Astrocyte of the spinal cord (primary cell): ENCODE results near the gene PNCK.
A peak's percentile ranks its signal among the peaks of the same experiment; 100 is the strongest.

Source experiments
- DNase-seq: peaks from one replicate; pipeline ENCODE4 v3.0.0; 2011; ENCODE audit warnings: low read depth, low spot score
- H3K4me3 ChIP-seq: 2 replicates; pipeline ENCODE4 v1.5.1; 2011; ENCODE audit warnings: low read depth, mild to moderate bottlenecking, low read length, moderate library complexity
- in situ Hi-C: cut with HindIII; loops from 2 replicates; pipeline ENCODE4 v1.10.0; 2017; ENCODE audit warnings: low sequenced_read_pairs
- TF ChIP-seq, protein P1 (sequence below): IDR thresholded peaks from 2 replicates; pipeline ENCODE4 v1.5.1; 2012; ENCODE audit warnings: low read depth, mild to moderate bottlenecking, low read length, inconsistent platforms

Gene PNCK

DNA sequence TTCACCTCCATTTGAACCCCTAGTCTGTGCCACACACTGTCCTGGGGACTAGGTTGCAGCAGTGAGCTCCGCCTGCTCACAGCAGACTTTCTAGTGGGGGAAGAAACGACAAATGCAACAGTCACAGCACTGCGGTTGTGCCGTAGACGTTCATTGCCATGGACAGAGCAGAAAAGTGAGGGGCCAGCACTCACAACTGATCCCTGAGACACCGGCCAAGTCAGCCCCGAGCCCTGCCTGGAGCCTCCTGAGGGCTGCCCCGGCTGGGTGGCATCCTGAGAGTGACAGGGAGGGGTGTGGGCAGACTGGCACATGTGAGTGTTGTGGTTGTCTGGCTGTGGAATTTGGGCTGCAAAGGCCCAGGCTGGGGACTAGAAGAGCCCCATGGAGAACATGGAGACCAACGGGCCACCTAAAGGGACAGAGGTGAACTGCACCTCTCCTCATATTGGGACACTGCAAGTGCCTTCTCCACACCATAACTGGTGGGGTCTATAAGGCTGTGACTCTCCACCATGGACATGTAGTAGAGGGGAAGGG, 22.0 kb downstream of the PNCK start:
- no peak overlapping the region for H3K4me3 ChIP-seq
- TF ChIP-seq, protein P1, sequence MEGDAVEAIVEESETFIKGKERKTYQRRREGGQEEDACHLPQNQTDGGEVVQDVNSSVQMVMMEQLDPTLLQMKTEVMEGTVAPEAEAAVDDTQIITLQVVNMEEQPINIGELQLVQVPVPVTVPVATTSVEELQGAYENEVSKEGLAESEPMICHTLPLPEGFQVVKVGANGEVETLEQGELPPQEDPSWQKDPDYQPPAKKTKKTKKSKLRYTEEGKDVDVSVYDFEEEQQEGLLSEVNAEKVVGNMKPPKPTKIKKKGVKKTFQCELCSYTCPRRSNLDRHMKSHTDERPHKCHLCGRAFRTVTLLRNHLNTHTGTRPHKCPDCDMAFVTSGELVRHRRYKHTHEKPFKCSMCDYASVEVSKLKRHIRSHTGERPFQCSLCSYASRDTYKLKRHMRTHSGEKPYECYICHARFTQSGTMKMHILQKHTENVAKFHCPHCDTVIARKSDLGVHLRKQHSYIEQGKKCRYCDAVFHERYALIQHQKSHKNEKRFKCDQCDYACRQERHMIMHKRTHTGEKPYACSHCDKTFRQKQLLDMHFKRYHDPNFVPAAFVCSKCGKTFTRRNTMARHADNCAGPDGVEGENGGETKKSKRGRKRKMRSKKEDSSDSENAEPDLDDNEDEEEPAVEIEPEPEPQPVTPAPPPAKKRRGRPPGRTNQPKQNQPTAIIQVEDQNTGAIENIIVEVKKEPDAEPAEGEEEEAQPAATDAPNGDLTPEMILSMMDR: peak; percentile 28
- in situ Hi-C loops: no loop called here
- no peak for DNase-seq

DNA sequence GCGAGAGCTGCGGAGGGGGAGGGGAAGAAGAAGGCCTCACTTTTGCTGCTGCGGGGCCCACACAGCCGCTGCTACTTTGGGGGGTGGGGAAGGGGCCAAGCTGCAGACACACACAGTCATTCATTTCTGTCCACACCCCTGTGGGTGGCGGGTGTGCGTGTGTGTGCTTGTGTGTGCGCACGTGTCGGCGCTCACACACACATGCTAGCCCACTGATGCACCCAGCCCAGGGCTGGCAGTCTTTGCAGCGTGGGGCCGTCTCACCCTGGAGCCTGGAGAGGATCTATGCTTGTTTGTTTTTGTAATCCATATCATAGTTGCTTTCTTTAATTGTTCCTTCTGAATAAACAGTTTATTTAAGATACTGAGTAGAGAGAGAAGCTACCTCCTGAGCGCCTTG, 22.7 kb downstream of the PNCK start:
- no peak overlapping the region for H3K4me3 ChIP-seq
- DNase-seq: no peak
- in situ Hi-C loops: no loop called here

DNA sequence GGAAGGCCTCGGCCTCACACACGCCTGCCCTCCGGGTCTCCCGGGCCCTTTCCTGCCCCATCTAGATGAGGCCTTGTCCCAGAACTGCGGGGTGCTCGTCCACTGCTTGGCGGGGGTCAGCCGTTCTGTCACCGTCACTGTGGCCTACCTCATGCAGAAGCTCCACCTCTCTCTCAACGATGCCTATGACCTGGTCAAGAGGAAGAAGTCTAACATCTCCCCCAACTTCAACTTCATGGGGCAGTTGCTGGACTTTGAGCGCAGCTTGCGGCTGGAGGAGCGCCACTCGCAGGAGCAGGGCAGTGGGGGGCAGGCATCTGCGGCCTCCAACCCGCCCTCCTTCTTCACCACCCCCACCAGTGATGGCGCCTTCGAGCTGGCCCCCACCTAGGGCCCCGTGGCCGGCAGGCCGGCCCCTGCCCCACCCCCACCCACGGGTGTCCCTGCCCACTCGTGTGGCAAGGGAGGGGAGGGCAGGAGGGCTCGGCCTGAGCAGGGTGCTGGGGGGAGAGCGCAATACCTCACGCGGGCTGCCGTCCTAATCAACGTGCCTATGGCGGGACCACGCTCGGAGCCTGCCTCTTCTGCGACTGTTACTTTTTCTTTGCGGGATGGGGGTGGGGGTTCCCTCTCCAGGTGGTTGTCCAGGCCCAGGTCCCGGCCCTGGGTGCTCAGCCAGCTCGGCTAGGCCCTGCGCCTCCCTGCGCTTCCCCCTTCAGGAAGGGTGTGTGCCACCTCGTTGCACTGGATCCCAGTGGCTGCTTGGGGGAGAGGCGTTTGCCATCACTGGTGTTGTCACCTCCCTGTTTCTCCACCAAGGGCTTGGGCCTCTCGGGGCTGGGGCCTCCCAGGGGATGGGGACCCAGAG, 23.5 kb downstream of the PNCK start:
- TF ChIP-seq, protein P1: no peak
- DNase-seq: no peak

More for the DNA sequence above, 22.7 kb downstream of the PNCK start:
- TF ChIP-seq, protein P1: no peak

DNA sequence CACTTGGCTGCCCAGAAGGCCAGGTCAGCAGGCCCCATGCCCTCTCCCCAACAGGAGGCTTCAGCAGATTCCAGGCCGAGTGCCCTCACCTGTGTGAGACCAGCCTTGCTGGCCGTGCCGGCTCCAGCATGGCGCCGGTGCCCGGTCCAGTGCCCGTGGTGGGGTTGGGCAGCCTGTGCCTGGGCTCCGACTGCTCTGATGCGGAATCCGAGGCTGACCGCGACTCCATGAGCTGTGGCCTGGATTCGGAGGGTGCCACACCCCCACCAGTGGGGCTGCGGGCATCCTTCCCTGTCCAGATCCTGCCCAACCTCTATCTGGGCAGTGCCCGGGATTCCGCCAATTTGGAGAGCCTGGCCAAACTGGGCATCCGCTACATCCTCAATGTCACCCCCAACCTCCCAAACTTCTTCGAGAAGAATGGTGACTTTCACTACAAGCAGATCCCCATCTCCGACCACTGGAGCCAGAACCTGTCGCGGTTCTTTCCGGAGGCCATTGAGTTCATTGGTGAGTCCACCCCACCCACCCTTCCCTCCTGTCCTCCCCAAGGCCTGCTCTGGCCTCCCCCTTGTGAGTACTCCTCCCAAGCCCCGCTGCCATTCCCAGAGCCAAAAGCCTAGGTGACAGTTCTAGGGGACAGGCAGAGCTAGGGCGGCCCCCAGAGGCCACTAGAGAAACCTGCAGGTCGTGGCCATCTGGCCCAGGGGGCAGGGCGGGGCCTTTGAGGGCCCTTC, 24.3 kb downstream of the PNCK start:
- TF ChIP-seq, protein P1: peak; percentile 36
- no peak for DNase-seq
- no peak overlapping the region for H3K4me3 ChIP-seq
- in situ Hi-C loops: no loop called here

More for the DNA sequence above, 23.5 kb downstream of the PNCK start:
- in situ Hi-C loops: no loop called here
- no peak overlapping the region for H3K4me3 ChIP-seq

DNA sequence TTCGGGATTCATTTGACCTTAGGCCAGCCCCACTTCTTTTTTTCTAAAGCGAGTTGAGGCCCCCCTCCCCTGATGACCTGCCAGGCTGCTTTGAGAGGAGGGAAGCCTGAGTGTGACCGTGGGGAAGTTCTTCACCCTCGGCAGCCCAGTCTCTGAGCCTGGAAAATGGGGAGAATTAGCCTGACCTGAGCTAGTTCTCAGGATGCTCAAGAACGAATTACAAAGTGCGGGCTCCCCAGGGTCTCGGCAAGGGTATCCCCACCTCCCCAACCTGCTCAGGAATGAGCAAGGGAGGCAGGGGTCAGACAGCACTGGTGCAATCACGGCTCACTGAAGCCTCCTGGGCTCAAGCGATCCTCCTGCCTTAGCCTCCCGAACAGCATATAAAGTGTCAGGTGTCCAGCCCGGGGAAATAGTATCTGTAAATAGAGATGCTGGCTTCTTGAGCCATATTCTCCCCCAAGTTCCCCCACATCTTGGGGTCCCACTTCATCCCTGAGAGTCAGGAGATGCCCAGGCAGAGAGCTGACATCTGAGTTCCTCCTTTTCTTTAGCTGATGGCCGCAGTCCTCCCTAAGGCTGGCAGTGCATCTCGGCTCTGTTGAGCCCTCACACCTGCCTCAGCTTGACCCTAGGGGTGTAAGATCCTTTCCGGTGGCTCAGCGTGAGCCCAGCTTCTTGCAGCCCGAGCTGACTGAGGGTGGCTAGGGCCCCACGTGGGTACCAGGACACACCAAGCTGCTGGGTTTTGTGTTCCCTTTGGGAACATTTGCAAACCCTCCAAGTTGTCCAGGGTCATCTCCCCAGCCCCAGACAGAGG, 25.0 kb downstream of the PNCK start:
- H3K4me3 ChIP-seq: no peak overlapping the region
- TF ChIP-seq, protein P1: no peak
- no peak for DNase-seq
- in situ Hi-C loops: no loop called here
